Neural cell (in vitro differentiated cells): ENCODE data around the gene GABRG3. TPM values are rescaled to one million over a fixed set of nuclear protein-coding genes. Genes with fewer than 3 reads are reported as not detected.
A peak's percentile ranks its signal among the peaks of the same experiment; 100 is the strongest.

Experiments used
- H2AFZ ChIP-seq: fragments of 200-600, 300-800 bp; sonication (generic), shearing (Covaris generic); 2 replicates; pipeline ENCODE4 v1.6.0; 2014; ENCODE audit warnings: low read depth, mild to moderate bottlenecking, antibody characterized with exemption, low read length, moderate library complexity
- H3F3A ChIP-seq: fragments of 200-600 bp; shearing (Covaris generic); 2 replicates; pipeline ENCODE4 v1.6.1; 2016; ENCODE audit warnings: mild to moderate bottlenecking, moderate library complexity, mixed read lengths, antibody characterized with exemption, low read length; ENCODE audit not compliant: insufficient read depth, poor library complexity, severe bottlenecking
- H3K27ac ChIP-seq: fragments of 200-600, 300-800 bp; sonication (generic), shearing (Covaris generic); 2 replicates; pipeline ENCODE4 v1.5.1; 2014; ENCODE audit warnings: mild to moderate bottlenecking, low read length, moderate library complexity
- H3K27me3 ChIP-seq: fragments of 300-800, 200-600 bp; sonication (generic), shearing (Covaris generic); 2 replicates; pipeline ENCODE4 v1.6.0; 2014; ENCODE audit warnings: mild to moderate bottlenecking, low read depth, low read length, moderate library complexity; ENCODE audit not compliant: insufficient read depth
- H3K36me3 ChIP-seq: fragments of 300-800, 200-600 bp; sonication (generic), shearing (Covaris generic); 2 replicates; pipeline ENCODE4 v1.5.1; 2014; ENCODE audit warnings: mild to moderate bottlenecking, antibody characterized with exemption, low read length, moderate library complexity; ENCODE audit not compliant: insufficient read depth
- H3K4me2 ChIP-seq: fragments of 300-800, 200-600 bp; sonication (generic), shearing (Covaris generic); 2 replicates; pipeline ENCODE4 v1.6.0; 2014; ENCODE audit warnings: mild to moderate bottlenecking, low read length
- H3K4me3 ChIP-seq: fragments of 300-800, 200-600 bp; sonication (generic), shearing (Covaris generic); 2 replicates; pipeline ENCODE4 v1.5.1; 2014; ENCODE audit warnings: mild to moderate bottlenecking, low read length, moderate library complexity
- H3K79me2 ChIP-seq: fragments of 200-600 bp; shearing (Covaris generic); replicated peaks from 2 replicates; pipeline ENCODE4 v1.6.0; 2014; ENCODE audit warnings: mild to moderate bottlenecking, low read length, moderate library complexity; ENCODE audit not compliant: insufficient read depth
- H3K9ac ChIP-seq: fragments of 300-800, 200-600 bp; sonication (generic), shearing (Covaris generic); 2 replicates; pipeline ENCODE4 v1.6.1; 2016; ENCODE audit warnings: mild to moderate bottlenecking, low read length, mixed read lengths
- H3K9me2 ChIP-seq: fragments of 200-600 bp; shearing (Covaris generic); 2 replicates; pipeline ENCODE4 v1.6.1; 2016; ENCODE audit warnings: mild to moderate bottlenecking, low read length, mixed read lengths; ENCODE audit not compliant: insufficient read depth
- H3K9me3 ChIP-seq: fragments of 200-600, 300-800 bp; sonication (generic), shearing (Covaris generic); 2 replicates; pipeline ENCODE4 v1.6.1; 2016; ENCODE audit warnings: mild to moderate bottlenecking, mixed run types, low read length, moderate library complexity, mixed read lengths
- H4K20me1 ChIP-seq: fragments of 200-600 bp; shearing (Covaris generic); 2 replicates; pipeline ENCODE4 v1.6.1; 2016; ENCODE audit warnings: mild to moderate bottlenecking, mixed run types; ENCODE audit not compliant: insufficient read depth
- EP300 ChIP-seq: fragments of 450-650 bp; conservative IDR thresholded peaks from 2 replicates; pipeline ENCODE4 v1.6.1; 2014; ENCODE audit warnings: antibody characterized with exemption, mild to moderate bottlenecking, moderate library complexity; ENCODE audit not compliant: poor library complexity, severe bottlenecking
- EZH2 ChIP-seq: fragments of 200-600, 300-800 bp; shearing (Covaris generic), sonication (generic); IDR thresholded peaks from 2 replicates; pipeline ENCODE4 v1.6.1; 2014; ENCODE audit warnings: antibody characterized with exemption, low read length, borderline replicate concordance, mild to moderate bottlenecking; ENCODE audit not compliant: insufficient read depth, poor library complexity, severe bottlenecking
- MXI1 ChIP-seq: fragments of 450-650 bp; conservative IDR thresholded peaks from 2 replicates; pipeline ENCODE4 v1.6.1; 2014; ENCODE audit warnings: antibody characterized with exemption, mild to moderate bottlenecking; ENCODE audit not compliant: poor library complexity, severe bottlenecking
- POLR2AphosphoS5 ChIP-seq: IDR thresholded peaks from 2 replicates; pipeline ENCODE4 v1.6.1; 2012
- RAD21 ChIP-seq: fragments of 450-650 bp; conservative IDR thresholded peaks from 2 replicates; pipeline ENCODE4 v1.6.1; 2014; ENCODE audit warnings: antibody characterized with exemption, mild to moderate bottlenecking, moderate library complexity
- SMC3 ChIP-seq: fragments of 450-650 bp; conservative IDR thresholded peaks from 2 replicates; pipeline ENCODE4 v1.6.1; 2014; ENCODE audit warnings: antibody characterized with exemption, mild to moderate bottlenecking, moderate library complexity; ENCODE audit not compliant: poor library complexity
- TAF1 ChIP-seq: IDR thresholded peaks from 2 replicates; pipeline ENCODE4 v1.6.1; 2012; ENCODE audit warnings: low read depth
- polyA plus RNA-seq: library from polyadenylated mRNA; depleted of rRNA; stranded (reverse); fragments of >200 nt; gene quantifications from 2 replicates; pipeline ENCODE4 v1.2.3, GENCODE V29; 2014
- TF ChIP-seq, protein P1 (sequence below): fragments of 450-650 bp; IDR thresholded peaks from 2 replicates; pipeline ENCODE4 v1.5.1; 2014; ENCODE audit warnings: antibody characterized with exemption, mild to moderate bottlenecking, moderate library complexity; ENCODE audit not compliant: poor library complexity, severe bottlenecking
- TF ChIP-seq, protein P2 (sequence below): IDR thresholded peaks from 2 replicates; pipeline ENCODE4 v1.6.1; 2012; ENCODE audit warnings: borderline replicate concordance

GABRG3 gene
- polyA plus RNA-seq, 1 donor from 2014 or later = 1.2 TPM

DNA sequence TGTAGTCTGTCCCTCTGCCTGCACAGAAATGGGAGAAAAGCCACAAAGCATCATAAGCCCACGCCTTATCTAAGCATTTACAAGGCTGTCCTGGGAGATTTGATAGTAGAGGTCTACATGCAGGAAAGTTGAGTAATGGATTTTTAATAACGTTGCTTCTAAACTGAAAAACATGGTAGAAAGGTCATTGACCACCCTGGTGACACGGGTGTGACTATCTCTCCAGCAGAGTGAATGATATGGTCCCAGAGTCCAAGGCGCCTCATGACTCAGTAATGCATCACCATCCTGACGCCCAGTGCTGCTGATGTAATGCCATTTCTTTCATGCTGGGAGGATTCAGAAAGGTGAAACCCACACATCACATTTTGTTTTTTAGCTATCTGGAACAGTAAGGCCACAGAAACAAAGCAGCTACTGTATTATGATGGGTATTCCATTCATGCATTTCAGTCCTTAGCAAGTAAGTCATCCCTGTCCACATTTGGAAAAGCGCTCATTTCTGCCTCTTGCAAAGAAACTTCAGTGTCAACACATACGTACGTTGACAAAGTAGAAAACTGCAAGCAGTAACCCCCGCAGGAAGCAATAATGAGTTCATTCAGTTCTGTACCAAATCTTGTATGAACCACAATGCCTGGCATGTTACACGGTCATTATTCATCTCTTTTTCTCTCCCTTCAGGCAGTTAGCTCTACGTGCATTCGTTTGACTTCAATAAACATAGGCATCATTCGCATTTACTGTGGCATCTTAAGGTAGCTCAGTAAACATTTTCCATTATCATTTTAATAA lies 483.5 kb downstream of the GABRG3 start:
- Histone ChIP-seq H3K9me3 (no peaks in the 10 kb centered on the region), H3K9me2 (no peaks in the 10 kb centered on the region), H2AFZ (no peak overlapping the region), H3K36me3 (no peaks in the 10 kb centered on the region), H3F3A (no peaks in the 10 kb centered on the region), H3K4me3 (no peak overlapping the region), H3K79me2 (no peaks in the 10 kb centered on the region), H3K9ac (no peak overlapping the region), H3K27ac (no peak overlapping the region), H3K4me2 (no peak overlapping the region), H4K20me1 (no peaks in the 10 kb centered on the region), H3K27me3 (no peaks in the 10 kb centered on the region)
- TF ChIP-seq, protein P1, sequence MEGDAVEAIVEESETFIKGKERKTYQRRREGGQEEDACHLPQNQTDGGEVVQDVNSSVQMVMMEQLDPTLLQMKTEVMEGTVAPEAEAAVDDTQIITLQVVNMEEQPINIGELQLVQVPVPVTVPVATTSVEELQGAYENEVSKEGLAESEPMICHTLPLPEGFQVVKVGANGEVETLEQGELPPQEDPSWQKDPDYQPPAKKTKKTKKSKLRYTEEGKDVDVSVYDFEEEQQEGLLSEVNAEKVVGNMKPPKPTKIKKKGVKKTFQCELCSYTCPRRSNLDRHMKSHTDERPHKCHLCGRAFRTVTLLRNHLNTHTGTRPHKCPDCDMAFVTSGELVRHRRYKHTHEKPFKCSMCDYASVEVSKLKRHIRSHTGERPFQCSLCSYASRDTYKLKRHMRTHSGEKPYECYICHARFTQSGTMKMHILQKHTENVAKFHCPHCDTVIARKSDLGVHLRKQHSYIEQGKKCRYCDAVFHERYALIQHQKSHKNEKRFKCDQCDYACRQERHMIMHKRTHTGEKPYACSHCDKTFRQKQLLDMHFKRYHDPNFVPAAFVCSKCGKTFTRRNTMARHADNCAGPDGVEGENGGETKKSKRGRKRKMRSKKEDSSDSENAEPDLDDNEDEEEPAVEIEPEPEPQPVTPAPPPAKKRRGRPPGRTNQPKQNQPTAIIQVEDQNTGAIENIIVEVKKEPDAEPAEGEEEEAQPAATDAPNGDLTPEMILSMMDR = no peak
- TF ChIP-seq SMC3 = no peak
- TF ChIP-seq MXI1 = no peak
- no peak for TF ChIP-seq EP300

DNA sequence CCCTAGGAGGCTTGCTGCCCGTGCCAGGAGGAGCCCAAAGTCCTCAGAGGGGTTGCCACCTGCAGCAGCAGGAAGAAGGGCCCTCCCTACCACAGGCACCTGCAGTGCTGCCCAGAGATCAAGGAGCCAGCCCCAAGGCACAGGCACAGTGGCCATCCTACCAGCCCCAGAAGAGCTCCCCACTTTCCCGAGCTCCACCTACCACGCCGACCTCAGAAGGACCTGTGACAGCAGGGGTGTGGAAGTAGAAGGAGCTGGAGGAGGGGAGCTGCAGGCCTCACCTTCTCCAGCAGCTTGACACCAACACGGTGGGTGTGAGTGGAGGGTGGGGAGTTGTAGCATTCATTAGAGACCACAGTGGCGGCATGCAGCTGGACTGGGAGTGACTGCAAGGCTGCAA lies 485.8 kb downstream of the GABRG3 start:
- H3K9me3 ChIP-seq = no peaks in the 10 kb centered on the region
- no peak overlapping the region for H2AFZ ChIP-seq
- no peak overlapping the region for H3K4me2 ChIP-seq
- no peaks in the 10 kb centered on the region for H4K20me1 ChIP-seq
- no peaks in the 10 kb centered on the region for H3K36me3 ChIP-seq
- no peaks in the 10 kb centered on the region for H3F3A ChIP-seq
- no peaks in the 10 kb centered on the region for H3K27me3 ChIP-seq
- H3K27ac ChIP-seq = no peak overlapping the region
- no peak overlapping the region for H3K4me3 ChIP-seq
- H3K9me2 ChIP-seq = no peaks in the 10 kb centered on the region
- H3K79me2 ChIP-seq = no peaks in the 10 kb centered on the region
- TF ChIP-seq POLR2AphosphoS5 = no peak
- TF ChIP-seq, protein P1 = no peak
- no peak overlapping the region for H3K9ac ChIP-seq

DNA sequence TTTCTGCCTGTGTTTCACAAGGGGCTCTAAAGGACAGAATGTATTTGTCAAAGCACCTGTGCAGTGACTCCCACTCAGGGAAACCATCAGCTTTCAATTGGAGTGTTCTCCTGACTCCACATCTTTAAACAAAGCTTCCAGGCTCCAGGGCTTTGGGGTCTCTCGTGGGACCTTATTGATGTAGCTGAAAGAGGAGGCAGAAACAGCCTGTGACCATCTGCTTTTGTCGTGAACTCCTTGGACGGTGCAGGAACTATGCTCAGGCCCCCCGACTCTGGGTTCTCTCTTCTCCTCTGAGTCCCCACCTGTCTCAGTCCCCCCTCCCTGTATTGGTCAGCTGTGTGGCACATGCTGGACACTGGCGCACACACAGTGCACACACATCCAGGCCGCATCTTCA lies 486.8 kb downstream of the GABRG3 start:
- Histone ChIP-seq H3K9me2 (no peaks in the 10 kb centered on the region), H3K4me2 (no peak overlapping the region), H3K36me3 (no peaks in the 10 kb centered on the region), H2AFZ (no peak overlapping the region), H3K27me3 (no peaks in the 10 kb centered on the region), H4K20me1 (no peaks in the 10 kb centered on the region), H3K9ac (no peak overlapping the region), H3K27ac (peak overlapping the region; percentile 64), H3F3A (no peaks in the 10 kb centered on the region), H3K4me3 (peak overlapping the region; percentile 28), H3K9me3 (no peaks in the 10 kb centered on the region), H3K79me2 (no peaks in the 10 kb centered on the region)
- TF ChIP-seq EZH2 (no peak), TAF1 (no peak), RAD21 (no peak), SMC3 (no peak), MXI1 (no peak), POLR2AphosphoS5 (no peak), EP300 (no peak)
- TF ChIP-seq, protein P1 = no peak
- TF ChIP-seq, protein P2, sequence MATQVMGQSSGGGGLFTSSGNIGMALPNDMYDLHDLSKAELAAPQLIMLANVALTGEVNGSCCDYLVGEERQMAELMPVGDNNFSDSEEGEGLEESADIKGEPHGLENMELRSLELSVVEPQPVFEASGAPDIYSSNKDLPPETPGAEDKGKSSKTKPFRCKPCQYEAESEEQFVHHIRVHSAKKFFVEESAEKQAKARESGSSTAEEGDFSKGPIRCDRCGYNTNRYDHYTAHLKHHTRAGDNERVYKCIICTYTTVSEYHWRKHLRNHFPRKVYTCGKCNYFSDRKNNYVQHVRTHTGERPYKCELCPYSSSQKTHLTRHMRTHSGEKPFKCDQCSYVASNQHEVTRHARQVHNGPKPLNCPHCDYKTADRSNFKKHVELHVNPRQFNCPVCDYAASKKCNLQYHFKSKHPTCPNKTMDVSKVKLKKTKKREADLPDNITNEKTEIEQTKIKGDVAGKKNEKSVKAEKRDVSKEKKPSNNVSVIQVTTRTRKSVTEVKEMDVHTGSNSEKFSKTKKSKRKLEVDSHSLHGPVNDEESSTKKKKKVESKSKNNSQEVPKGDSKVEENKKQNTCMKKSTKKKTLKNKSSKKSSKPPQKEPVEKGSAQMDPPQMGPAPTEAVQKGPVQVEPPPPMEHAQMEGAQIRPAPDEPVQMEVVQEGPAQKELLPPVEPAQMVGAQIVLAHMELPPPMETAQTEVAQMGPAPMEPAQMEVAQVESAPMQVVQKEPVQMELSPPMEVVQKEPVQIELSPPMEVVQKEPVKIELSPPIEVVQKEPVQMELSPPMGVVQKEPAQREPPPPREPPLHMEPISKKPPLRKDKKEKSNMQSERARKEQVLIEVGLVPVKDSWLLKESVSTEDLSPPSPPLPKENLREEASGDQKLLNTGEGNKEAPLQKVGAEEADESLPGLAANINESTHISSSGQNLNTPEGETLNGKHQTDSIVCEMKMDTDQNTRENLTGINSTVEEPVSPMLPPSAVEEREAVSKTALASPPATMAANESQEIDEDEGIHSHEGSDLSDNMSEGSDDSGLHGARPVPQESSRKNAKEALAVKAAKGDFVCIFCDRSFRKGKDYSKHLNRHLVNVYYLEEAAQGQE = no peak
